OCI-LY7 (cell line): ENCODE results near the gene MTUS2. TPM values are rescaled to one million over a fixed set of nuclear protein-coding genes. Genes with fewer than 3 reads are reported as not detected.

Experiments
- BruUV-seq: library from RNA; stranded (reverse); fragments of 400-500 nt; replicated peaks from 2 replicates; lab custom pipeline; 2021; lab: Mats Ljungman, UMichigan
- CTCF ChIA-PET: fragments of 300-600 bp; sonication (Branson Sonifier 250); formaldehyde crosslinking; loops from one replicate; lab custom pipeline; 2022; ENCODE audit warnings: antibody characterized with exemption; ENCODE audit not compliant: unreplicated experiment; lab: Charles Lee
- POLR2A ChIA-PET: fragments of 300-600 bp; sonication (Branson Sonifier 250); formaldehyde crosslinking; loops from one replicate; lab custom pipeline; 2022; ENCODE audit warnings: antibody characterized with exemption; lab: Charles Lee
- DNase-seq: peaks from one replicate; pipeline ENCODE4 v3.0.0-alpha.2; 2015; ENCODE audit warnings: low spot score
- H2AFZ ChIP-seq: fragments of 200-600 bp; sonication (generic), shearing (Covaris generic); 2 replicates; pipeline ENCODE4 v1.6.1; 2014; ENCODE audit warnings: mild to moderate bottlenecking, antibody characterized with exemption, low read length, moderate library complexity
- H3K27ac ChIP-seq: fragments of 200-600 bp; sonication (generic); 2 replicates; pipeline ENCODE4 v1.5.1; 2014; ENCODE audit warnings: mixed run types, low read depth, mild to moderate bottlenecking, moderate library complexity, low read length, inconsistent platforms; ENCODE audit not compliant: poor library complexity, severe bottlenecking
- H3K36me3 ChIP-seq: fragments of 200-600 bp; sonication (generic); 2 replicates; pipeline ENCODE4 v1.6.1; 2014; ENCODE audit warnings: mild to moderate bottlenecking, antibody characterized with exemption, low read length, moderate library complexity, mixed read lengths; ENCODE audit not compliant: insufficient read depth
- H3K4me1 ChIP-seq: fragments of 200-600 bp; sonication (generic); 2 replicates; pipeline ENCODE4 v1.5.1; 2014; ENCODE audit warnings: mild to moderate bottlenecking, low read length; ENCODE audit not compliant: insufficient read depth, poor library complexity, severe bottlenecking
- H3K4me2 ChIP-seq: fragments of 200-600 bp; sonication (generic); 2 replicates; pipeline ENCODE4 v1.6.1; 2014; ENCODE audit warnings: mild to moderate bottlenecking, low read length
- H3K4me3 ChIP-seq: fragments of 200-600 bp; sonication (generic); 2 replicates; pipeline ENCODE4 v1.5.1; 2014; ENCODE audit warnings: mild to moderate bottlenecking, low read depth, low read length; ENCODE audit not compliant: poor library complexity, severe bottlenecking
- H3K79me2 ChIP-seq: fragments of 200-600 bp; sonication (generic); 2 replicates; pipeline ENCODE4 v1.6.1; 2016; ENCODE audit warnings: low read depth, mild to moderate bottlenecking, low read length, moderate library complexity, mixed read lengths; ENCODE audit not compliant: insufficient read depth
- H3K9me2 ChIP-seq: fragments of 200-600 bp; sonication (generic); 2 replicates; pipeline ENCODE4 v1.6.1; 2016; ENCODE audit warnings: mild to moderate bottlenecking, low read length, mixed read lengths; ENCODE audit not compliant: insufficient read depth
- H3K9me3 ChIP-seq: fragments of 200-600 bp; sonication (generic); 2 replicates; pipeline ENCODE4 v1.6.1; 2014; ENCODE audit warnings: mild to moderate bottlenecking, mixed run types, low read length, mixed read lengths
- H4K20me1 ChIP-seq: fragments of 200-600 bp; sonication (generic); 2 replicates; pipeline ENCODE4 v1.6.1; 2014; ENCODE audit warnings: mild to moderate bottlenecking, antibody characterized with exemption, low read length, moderate library complexity, mixed read lengths; ENCODE audit not compliant: insufficient read depth
- CTCF ChIP-seq: fragments of 200-600 bp; sonication (generic); conservative IDR thresholded peaks from 2 replicates; pipeline ENCODE4 v1.5.1; 2014; ENCODE audit warnings: mild to moderate bottlenecking, antibody characterized with exemption, low read length, moderate library complexity, mixed read lengths
- EZH2phosphoT487 ChIP-seq: fragments of 200-600 bp; sonication (generic); IDR thresholded peaks from 2 replicates; pipeline ENCODE4 v1.6.1; 2018; ENCODE audit warnings: low read depth, borderline replicate concordance, mild to moderate bottlenecking, mixed run types, antibody characterized with exemption, low read length, moderate library complexity, mixed read lengths
- intact Hi-C: fragments of 100-400 bp; cut with micrococcal nuclease; formaldehyde crosslinking; loops from one replicate; pipeline ENCODE4 v1.10.0; 2022; ENCODE audit not compliant: unreplicated experiment
- total RNA-seq, 2 experiments: library from RNA; depleted of rRNA in 1 of 2; stranded (reverse); fragments of >200 nt in 1 of 2; shearing (Covaris generic) in 1 of 2; gene quantifications; 2 replicates each; pipeline ENCODE4 v1.2.3, GENCODE V29; 2014 to 2022

The MTUS2 gene
- total RNA-seq, 2 experiments from 2014 or later: 0.16 to 9.8 TPM

- H3K4me3 ChIP-seq: no peak overlapping the region
- TF ChIP-seq CTCF: no peak
- no peak for TF ChIP-seq EZH2phosphoT487
- H3K36me3 ChIP-seq: no peaks in the 10 kb centered on the region
- ChIA-PET CTCF (interaction anchor here (0.5 kb wide), 1 partner anchor 344 kb away, joined by 4 read pairs; no protein-coding TSS in a partner anchor), POLR2A (no interaction called here)
- H3K9me3 ChIP-seq: no peaks in the 10 kb centered on the region
- H3K4me2 ChIP-seq: no peak overlapping the region
- DNase-seq: no peak
- BruUV-seq: no TSS peak
- H2AFZ ChIP-seq: no peak overlapping the region
- no peaks in the 10 kb centered on the region for H4K20me1 ChIP-seq
- intact Hi-C loops: no loop called here
- no peaks in the 10 kb centered on the region for H3K79me2 ChIP-seq
- no peak overlapping the region for H3K27ac ChIP-seq
- H3K9me2 ChIP-seq: no peaks in the 10 kb centered on the region
- H3K4me1 ChIP-seq: no peaks in the 10 kb centered on the region
Measured at GRCh38 chr13:28991764-28992163, 171.6 kb downstream of the MTUS2 start.

DNA sequence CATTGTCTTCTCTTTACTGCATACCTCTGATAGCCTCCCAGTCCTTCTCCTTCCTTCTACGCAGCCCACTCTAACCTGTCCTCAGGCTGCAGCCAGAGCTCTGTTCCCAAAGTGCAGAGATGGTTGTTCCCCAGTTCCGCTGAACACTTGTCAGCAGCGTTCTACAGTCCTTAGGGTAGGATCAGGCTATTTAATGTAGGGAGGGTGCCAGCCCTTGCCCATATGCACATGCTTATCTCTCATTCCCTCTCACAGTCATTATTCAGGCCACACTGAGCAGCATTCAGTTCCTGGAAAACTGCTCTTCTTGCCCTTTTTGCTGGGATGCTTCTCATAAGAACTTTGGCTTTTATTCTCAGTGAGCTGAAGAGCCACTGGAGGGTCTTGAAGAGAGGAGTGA lies 180.7 kb downstream of the MTUS2 start:
- DNase-seq: no peak
- no peaks in the 10 kb centered on the region for H4K20me1 ChIP-seq
- H3K9me2 ChIP-seq: no peaks in the 10 kb centered on the region
- intact Hi-C loops: no loop called here
- H3K9me3 ChIP-seq: no peaks in the 10 kb centered on the region
- BruUV-seq: no TSS peak
- no peak overlapping the region for H3K27ac ChIP-seq
- no peaks in the 10 kb centered on the region for H3K4me1 ChIP-seq
- no peak overlapping the region for H3K4me2 ChIP-seq
- TF ChIP-seq EZH2phosphoT487 (no peak), CTCF (no peak)
- H3K36me3 ChIP-seq: no peaks in the 10 kb centered on the region
- ChIA-PET POLR2A (no interaction called here), CTCF (no interaction called here)
- H3K4me3 ChIP-seq: no peak overlapping the region
- no peak overlapping the region for H2AFZ ChIP-seq
- H3K79me2 ChIP-seq: no peaks in the 10 kb centered on the region

DNA sequence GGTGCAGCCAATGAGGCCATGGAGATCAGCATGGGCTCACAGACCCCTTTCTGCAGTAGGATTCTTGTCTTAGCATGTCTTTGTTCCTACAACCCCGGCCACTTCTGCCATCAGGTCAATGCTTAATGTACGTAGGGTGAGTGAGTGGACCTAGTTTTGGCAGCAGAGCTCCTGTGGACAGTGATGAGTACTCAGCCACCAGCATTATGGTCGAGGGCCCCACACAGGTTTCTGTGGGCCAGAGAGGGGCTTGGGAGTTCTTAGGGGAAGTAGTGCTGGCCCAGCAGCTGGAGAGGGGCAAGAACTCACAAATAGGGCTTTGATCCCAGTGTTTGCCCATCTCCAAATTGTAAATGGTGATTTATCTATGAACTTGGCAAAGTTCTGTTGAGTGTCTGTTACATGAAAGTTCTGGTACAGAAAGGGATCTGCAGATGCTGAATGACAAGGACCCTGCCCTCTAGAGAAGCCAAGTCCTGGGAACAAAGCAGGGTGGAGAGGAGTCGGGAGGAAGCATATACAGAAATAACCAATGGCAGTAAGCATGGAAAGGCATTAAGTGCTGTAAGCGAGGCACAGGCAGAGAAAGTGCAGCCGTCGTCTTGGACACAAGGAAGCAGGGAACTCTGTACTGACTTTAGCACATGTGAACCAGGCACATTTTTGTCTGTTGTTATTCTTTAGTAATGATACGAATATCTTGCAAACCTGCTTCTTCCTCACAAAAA lies 185.1 kb downstream of the MTUS2 start:
- H2AFZ ChIP-seq: no peak overlapping the region
- TF ChIP-seq CTCF (no peak), EZH2phosphoT487 (no peak)

More for the DNA sequence above, 185.1 kb downstream of the MTUS2 start:
- Histone ChIP-seq H3K36me3 (no peaks in the 10 kb centered on the region), H3K27ac (no peak overlapping the region), H3K79me2 (no peaks in the 10 kb centered on the region), H4K20me1 (no peaks in the 10 kb centered on the region), H3K4me2 (no peak overlapping the region), H3K4me1 (no peaks in the 10 kb centered on the region), H3K4me3 (no peak overlapping the region), H3K9me2 (no peaks in the 10 kb centered on the region), H3K9me3 (no peaks in the 10 kb centered on the region)
- intact Hi-C loops: no loop called here
- BruUV-seq: no TSS peak
- ChIA-PET CTCF (no interaction called here), POLR2A (no interaction called here)
- no peak for DNase-seq
